HL-60 (cell line): Measurements from ENCODE around the gene UST.
"Not testable (repeated sequence)": the region's sequence is repeated elsewhere in the genome, so short reads cannot be mapped to it uniquely, and the experiment has no call there.

Source experiments
- DNase-seq, 2 experiments: peaks; one replicate each; pipeline ENCODE4 v3.0.0-alpha.2; 2010 to 2020; ENCODE audit warnings: low read depth in 1 of 2, low spot score in 1 of 2
- H3K27ac ChIP-seq: fragments of 250-450 bp; sonication (Bioruptor Pico); replicated peaks from 2 replicates; pipeline ENCODE4 v1.5.1; 2020; ENCODE audit warnings: mild to moderate bottlenecking, moderate library complexity
- H3K27me3 ChIP-seq: fragments of 250-450 bp; sonication (Bioruptor Pico); 2 replicates; pipeline ENCODE4 v1.5.1; 2021; ENCODE audit warnings: mild to moderate bottlenecking, moderate library complexity; ENCODE audit not compliant: insufficient read depth, poor library complexity, severe bottlenecking
- H3K4me3 ChIP-seq: replicated peaks from 2 replicates; pipeline ENCODE4 v1.5.1; 2011; ENCODE audit warnings: mild to moderate bottlenecking, control low read depth, low read length; ENCODE audit not compliant: insufficient read depth
- CTCF ChIP-seq: IDR thresholded peaks from one replicate; pipeline ENCODE4 v1.5.1; 2011; ENCODE audit warnings: low read length, control low read depth, inconsistent platforms; ENCODE audit not compliant: insufficient read depth
- GABPA ChIP-seq: IDR thresholded peaks from 2 replicates; pipeline ENCODE4 v1.6.1; 2012; ENCODE audit warnings: low read depth
- POLR2AphosphoS5 ChIP-seq: IDR thresholded peaks from 2 replicates; pipeline ENCODE4 v1.6.1; 2012; ENCODE audit warnings: low read depth
- REST ChIP-seq: IDR thresholded peaks from 2 replicates; pipeline ENCODE4 v1.6.1; 2012; ENCODE audit warnings: low read depth; ENCODE audit not compliant: insufficient replicate concordance
- SPI1 ChIP-seq: IDR thresholded peaks from 2 replicates; pipeline ENCODE4 v1.6.1; 2012; ENCODE audit warnings: low read depth, mild to moderate bottlenecking, borderline replicate concordance

Gene UST

GRCh38 chr6:148750838-148751792 lies 4.3 kb downstream of the UST start:
- Histone ChIP-seq H3K27ac (no peak overlapping the region), H3K27me3 (peaks cover 31% of the 10 kb centered on the region), H3K4me3 (no peak overlapping the region)
- DNase-seq = no peak
- no peak for TF ChIP-seq REST
- TF ChIP-seq POLR2AphosphoS5 = no peak
- TF ChIP-seq SPI1 = no peak
- no peak for TF ChIP-seq CTCF

GRCh38 chr6:148751793-148752170 lies 5.0 kb downstream of the UST start:
- no peak overlapping the region for H3K27ac ChIP-seq
- H3K4me3 ChIP-seq = no peak overlapping the region
- DNase-seq = no peak
- TF ChIP-seq SPI1 = no peak
- H3K27me3 ChIP-seq = peaks cover 26% of the 10 kb centered on the region

- not testable (repeated sequence) for H3K27me3 ChIP-seq, H3K4me3 ChIP-seq, DNase-seq, H3K27ac ChIP-seq
Measured at GRCh38 chr6:148755379-148755778, 8.5 kb downstream of the UST start.

GRCh38 chr6:148757944-148758480 lies 11.2 kb downstream of the UST start:
- TF ChIP-seq GABPA (no peak), CTCF (no peak), SPI1 (no peak), REST (no peak), POLR2AphosphoS5 (no peak)
- DNase-seq = no peak
- Histone ChIP-seq H3K4me3 (no peak overlapping the region), H3K27me3 (no peaks in the 10 kb centered on the region), H3K27ac (no peak overlapping the region)
